Smooth muscle cell (in vitro differentiated cells): Measurements from ENCODE around the gene TOB2. TPM values are rescaled to one million over a fixed set of nuclear protein-coding genes. Genes with fewer than 3 reads are reported as not detected.

Source experiments
- DNase-seq: peaks from one replicate; lab custom pipeline; 2025; ENCODE audit not compliant: unreplicated experiment; lab: John Stamatoyannopoulos, UW
- H2AFZ ChIP-seq: fragments of 200-600 bp; sonication (generic); 2 replicates; pipeline ENCODE4 v1.6.0; 2016; ENCODE audit warnings: antibody characterized with exemption, low read depth, mild to moderate bottlenecking
- H3F3A ChIP-seq: fragments of 200-600 bp; sonication (generic); 2 replicates; pipeline ENCODE4 v1.6.0; 2017; ENCODE audit warnings: antibody characterized with exemption, low read depth
- H3K27ac ChIP-seq: fragments of 200-600 bp; sonication (generic); 2 replicates; pipeline ENCODE4 v1.5.1; 2016; ENCODE audit warnings: low read depth, mild to moderate bottlenecking
- H3K27me3 ChIP-seq: fragments of 200-600 bp; sonication (generic); 2 replicates; pipeline ENCODE4 v1.6.1; 2016; ENCODE audit warnings: low read depth, mild to moderate bottlenecking
- H3K36me3 ChIP-seq: fragments of 200-600 bp; sonication (generic); 2 replicates; pipeline ENCODE4 v1.5.1; 2016; ENCODE audit warnings: low read depth
- H3K4me1 ChIP-seq: fragments of 200-600 bp; sonication (generic); 2 replicates; pipeline ENCODE4 v1.5.1; 2016; ENCODE audit warnings: low read depth
- H3K4me2 ChIP-seq: fragments of 200-600 bp; sonication (generic); 2 replicates; pipeline ENCODE4 v1.6.0; 2016; ENCODE audit warnings: mild to moderate bottlenecking
- H3K4me3 ChIP-seq: fragments of 200-600 bp; sonication (generic); 2 replicates; pipeline ENCODE4 v1.5.1; 2016; ENCODE audit warnings: mild to moderate bottlenecking
- H3K79me2 ChIP-seq: fragments of 200-600 bp; sonication (generic); 2 replicates; pipeline ENCODE4 v1.6.0; 2016; ENCODE audit warnings: low read depth, mild to moderate bottlenecking
- H3K9ac ChIP-seq: fragments of 200-600 bp; sonication (generic); 2 replicates; pipeline ENCODE4 v1.6.0; 2016; ENCODE audit warnings: low read depth
- H3K9me3 ChIP-seq: fragments of 200-600 bp; sonication (generic); replicated peaks from 2 replicates; pipeline ENCODE4 v1.5.1; 2016; ENCODE audit warnings: low read depth
- H4K20me1 ChIP-seq: fragments of 200-600 bp; sonication (generic); 2 replicates; pipeline ENCODE4 v1.6.0; 2016; ENCODE audit warnings: low read depth
- WGBS: methylation state at CpG from one replicate; pipeline ENCODE4 v1.1.7; 2016; ENCODE audit warnings: low lambda C conversion rate; 5-methylcytosine and 5-hydroxymethylcytosine counted together
- polyA plus RNA-seq: library from polyadenylated mRNA; unstranded; fragments of >200 nt; fragmentation: Nextera tagmentation; extraction: Ambion mirVana; gene quantifications from 2 replicates; pipeline ENCODE4 v1.2.1, GENCODE V29; 2016
- total RNA-seq: library from RNA; depleted of rRNA; stranded (reverse); fragments of >200 nt; gene quantifications from 2 replicates; pipeline ENCODE4 v1.2.3, GENCODE V29; 2014
- TF ChIP-seq, protein P1 (sequence below): fragments of 200-600 bp; sonication (generic); IDR thresholded peaks from 2 replicates; pipeline ENCODE4 v1.5.1; 2017; ENCODE audit warnings: borderline replicate concordance, mild to moderate bottlenecking, antibody characterized with exemption; ENCODE audit not compliant: insufficient read depth, poor library complexity, severe bottlenecking

The TOB2 gene
- total and polyA plus RNA-seq, 2 experiments from 2014 or later: 19.7 to 27.0 TPM

DNA sequence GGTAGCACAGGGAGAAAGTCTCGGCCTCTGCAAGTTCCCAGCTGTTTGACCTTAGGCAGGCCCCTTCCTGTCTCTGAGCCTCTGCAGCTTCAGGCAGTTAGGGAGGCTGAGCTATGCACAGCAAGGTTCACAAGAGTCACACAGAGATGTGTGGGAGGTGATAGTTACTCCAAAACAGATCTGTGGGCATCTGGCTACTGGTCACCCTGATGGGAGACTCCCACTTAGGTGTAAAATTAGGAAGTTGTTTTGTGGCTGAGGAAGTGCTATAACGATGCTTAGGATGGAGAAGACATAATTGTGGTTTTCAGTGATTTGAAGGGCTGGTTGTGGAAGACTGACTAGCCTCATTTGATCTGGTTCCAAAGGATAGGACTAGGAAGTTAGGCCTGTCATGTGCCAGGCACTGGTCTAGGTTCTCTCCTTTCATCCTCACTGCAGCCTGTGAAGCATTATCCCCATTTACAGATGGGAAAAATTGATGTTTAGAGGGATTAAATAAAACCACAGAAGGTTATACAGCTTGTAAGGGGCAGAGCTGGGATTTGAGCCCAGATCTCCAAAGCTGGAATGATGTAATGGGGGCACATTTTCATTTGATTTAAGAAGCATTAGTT lies 35.8 kb upstream of the TOB2 start:
- H3K79me2 ChIP-seq: peaks cover 78% of the 10 kb centered on the region
- H3K36me3 ChIP-seq: no peaks in the 10 kb centered on the region
- peaks cover 32% of the 10 kb centered on the region for H3K4me1 ChIP-seq
- H3K27ac ChIP-seq: peak overlapping the region; percentile 50
- 55% methylated on average over 2 of the region's 2 CpGs for WGBS
- TF ChIP-seq, protein P1, sequence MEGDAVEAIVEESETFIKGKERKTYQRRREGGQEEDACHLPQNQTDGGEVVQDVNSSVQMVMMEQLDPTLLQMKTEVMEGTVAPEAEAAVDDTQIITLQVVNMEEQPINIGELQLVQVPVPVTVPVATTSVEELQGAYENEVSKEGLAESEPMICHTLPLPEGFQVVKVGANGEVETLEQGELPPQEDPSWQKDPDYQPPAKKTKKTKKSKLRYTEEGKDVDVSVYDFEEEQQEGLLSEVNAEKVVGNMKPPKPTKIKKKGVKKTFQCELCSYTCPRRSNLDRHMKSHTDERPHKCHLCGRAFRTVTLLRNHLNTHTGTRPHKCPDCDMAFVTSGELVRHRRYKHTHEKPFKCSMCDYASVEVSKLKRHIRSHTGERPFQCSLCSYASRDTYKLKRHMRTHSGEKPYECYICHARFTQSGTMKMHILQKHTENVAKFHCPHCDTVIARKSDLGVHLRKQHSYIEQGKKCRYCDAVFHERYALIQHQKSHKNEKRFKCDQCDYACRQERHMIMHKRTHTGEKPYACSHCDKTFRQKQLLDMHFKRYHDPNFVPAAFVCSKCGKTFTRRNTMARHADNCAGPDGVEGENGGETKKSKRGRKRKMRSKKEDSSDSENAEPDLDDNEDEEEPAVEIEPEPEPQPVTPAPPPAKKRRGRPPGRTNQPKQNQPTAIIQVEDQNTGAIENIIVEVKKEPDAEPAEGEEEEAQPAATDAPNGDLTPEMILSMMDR: no peak
- no peak overlapping the region for H2AFZ ChIP-seq
- H3K27me3 ChIP-seq: no peaks in the 10 kb centered on the region
- peaks cover 100% of the 10 kb centered on the region for H4K20me1 ChIP-seq
- no peaks in the 10 kb centered on the region for H3K9me3 ChIP-seq
- H3K4me2 ChIP-seq: no peak overlapping the region
- H3F3A ChIP-seq: peaks cover 18% of the 10 kb centered on the region
- H3K9ac ChIP-seq: no peak overlapping the region
- no peak overlapping the region for H3K4me3 ChIP-seq
- DNase-seq: no peak

DNA sequence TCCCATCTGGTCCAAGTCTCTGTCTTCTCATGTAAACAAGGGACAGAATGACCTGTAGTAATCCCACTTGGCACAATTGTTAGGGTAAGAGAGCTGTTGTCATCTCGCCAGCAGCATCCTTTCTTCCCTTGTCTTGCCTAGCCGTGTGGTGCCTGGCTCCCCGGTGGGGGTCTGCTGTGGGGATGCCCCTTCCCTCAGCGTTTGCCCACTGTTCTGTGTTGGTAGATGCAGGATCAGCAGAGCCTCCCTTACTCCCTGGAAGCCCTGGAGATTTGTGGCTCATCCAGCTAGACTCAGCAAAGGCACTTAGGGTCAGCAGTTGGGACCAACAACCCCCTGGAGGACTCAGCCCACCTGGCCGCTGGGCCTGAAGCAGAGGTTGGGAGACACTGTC lies 35.3 kb upstream of the TOB2 start:
- H4K20me1 ChIP-seq: peaks cover 100% of the 10 kb centered on the region
- no peaks in the 10 kb centered on the region for H3K27me3 ChIP-seq
- DNase-seq: no peak
- H3K27ac ChIP-seq: no peak overlapping the region
- TF ChIP-seq, protein P1: no peak
- WGBS: 70% methylated on average over 5 of the region's 5 CpGs
- H3K36me3 ChIP-seq: no peaks in the 10 kb centered on the region
- no peak overlapping the region for H3K4me2 ChIP-seq
- peaks cover 18% of the 10 kb centered on the region for H3F3A ChIP-seq
- H2AFZ ChIP-seq: no peak overlapping the region
- peaks cover 32% of the 10 kb centered on the region for H3K4me1 ChIP-seq
- H3K9ac ChIP-seq: no peak overlapping the region
- H3K79me2 ChIP-seq: peaks cover 78% of the 10 kb centered on the region
- H3K9me3 ChIP-seq: no peaks in the 10 kb centered on the region
- no peak overlapping the region for H3K4me3 ChIP-seq

DNA sequence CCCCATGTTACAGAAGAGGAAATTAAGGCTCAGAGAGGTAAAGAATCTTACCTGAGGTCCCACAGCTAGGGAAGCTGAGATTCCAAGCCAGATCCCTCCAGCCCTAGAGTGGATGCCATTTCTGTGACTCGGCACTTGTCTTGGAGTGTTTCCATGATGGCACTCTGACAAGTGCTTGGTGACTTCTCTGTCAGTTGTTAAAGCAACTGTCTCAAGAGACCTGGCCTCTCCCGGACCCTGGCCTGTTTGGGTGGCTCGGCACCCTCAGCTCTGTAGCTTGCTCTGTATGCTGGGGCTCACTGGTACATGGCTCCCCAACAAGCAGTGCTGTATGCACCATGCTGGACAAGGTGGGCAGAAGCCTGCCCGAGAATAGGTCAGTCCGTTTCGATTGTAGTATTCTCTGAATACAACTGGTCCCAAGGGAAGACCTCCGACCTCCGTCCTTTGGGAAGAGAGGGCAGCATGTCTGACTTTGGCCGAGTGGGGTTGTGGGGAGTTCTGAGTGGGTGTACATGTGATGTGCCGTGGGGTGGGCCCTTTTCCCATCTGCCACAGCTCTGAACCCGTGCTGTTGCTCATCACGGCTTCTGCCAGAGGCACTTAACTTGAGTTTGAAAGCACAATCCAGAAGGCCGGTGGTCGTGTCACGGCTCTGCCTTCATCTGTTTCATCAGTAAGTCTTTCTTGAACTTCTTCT lies 34.7 kb upstream of the TOB2 start:
- no peak for DNase-seq
- Histone ChIP-seq H3K4me3 (no peak overlapping the region), H3K36me3 (no peaks in the 10 kb centered on the region), H3K9me3 (no peaks in the 10 kb centered on the region), H3K27me3 (no peaks in the 10 kb centered on the region), H3K9ac (no peak overlapping the region), H3K27ac (no peak overlapping the region), H3K4me1 (peaks cover 32% of the 10 kb centered on the region), H3K79me2 (peaks cover 79% of the 10 kb centered on the region), H3F3A (peaks cover 18% of the 10 kb centered on the region), H4K20me1 (peaks cover 100% of the 10 kb centered on the region), H3K4me2 (no peak overlapping the region), H2AFZ (no peak overlapping the region)
- TF ChIP-seq, protein P1: no peak
- 95% methylated on average over 15 of the region's 15 CpGs for WGBS
